GM19240 (cell line): ENCODE measurements around the gene ZBTB7C.

Source experiments
- DNase-seq: peaks from one replicate; pipeline ENCODE4 v3.0.0; 2011; ENCODE audit warnings: low spot score; ENCODE audit not compliant: insufficient read length

ZBTB7C gene

DNA sequence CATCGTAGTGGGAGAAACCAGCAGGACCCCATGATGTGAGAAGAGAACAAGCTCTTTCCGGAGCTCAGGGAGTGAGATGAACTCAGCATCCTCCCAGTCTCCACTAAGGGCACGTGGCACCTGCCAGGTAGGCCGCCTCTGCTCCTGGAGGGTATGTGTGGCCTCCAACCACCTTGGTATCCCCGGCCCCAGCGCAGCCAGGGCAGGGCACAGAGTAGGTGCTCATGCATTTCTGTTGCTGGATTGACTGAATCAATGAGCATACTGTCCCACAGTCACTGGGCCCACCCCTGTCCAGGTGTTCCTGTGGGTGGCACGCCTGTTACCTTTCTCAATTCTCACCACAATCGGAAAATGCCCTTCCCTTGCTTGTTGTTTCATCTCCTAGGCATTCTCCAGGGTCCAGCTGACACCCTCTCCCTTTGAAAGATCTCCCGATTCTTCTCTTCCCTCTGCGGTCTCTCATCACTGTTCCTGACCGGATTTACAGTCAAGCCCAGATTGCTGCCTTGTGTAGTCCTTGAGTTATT, 340.2 kb downstream of the ZBTB7C start:
- no peak for DNase-seq

DNA sequence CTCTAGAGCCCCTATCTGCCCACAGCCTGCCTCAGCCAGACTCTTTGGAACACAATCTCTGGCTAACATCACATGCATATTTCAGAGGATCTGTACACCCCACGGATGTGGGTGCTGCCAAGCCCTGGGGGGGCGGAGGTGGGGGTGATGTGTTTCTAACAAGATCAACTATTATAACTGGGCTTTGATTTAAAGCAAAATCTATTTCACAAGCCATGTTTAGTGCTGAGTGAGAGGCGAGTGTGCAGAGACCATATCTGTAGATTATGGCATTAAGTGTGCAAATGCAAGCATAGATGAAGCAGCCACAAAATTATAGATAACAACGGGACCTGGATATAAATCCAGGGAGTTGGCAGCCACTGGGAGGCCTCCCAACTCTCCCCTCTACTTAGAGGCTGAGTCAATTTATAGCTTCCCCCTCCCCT, 342.9 kb downstream of the ZBTB7C start:
- DNase-seq, result no peak

- DNase-seq, result no peak
These were observed 343.6 kb downstream of the ZBTB7C start for GRCh38 chr18:48065601-48065995.

- no peak for DNase-seq
These were observed 344.1 kb downstream of the ZBTB7C start for GRCh38 chr18:48064978-48065600.

- no peak for DNase-seq
These were observed 347.2 kb downstream of the ZBTB7C start for GRCh38 chr18:48061781-48062570.

DNA sequence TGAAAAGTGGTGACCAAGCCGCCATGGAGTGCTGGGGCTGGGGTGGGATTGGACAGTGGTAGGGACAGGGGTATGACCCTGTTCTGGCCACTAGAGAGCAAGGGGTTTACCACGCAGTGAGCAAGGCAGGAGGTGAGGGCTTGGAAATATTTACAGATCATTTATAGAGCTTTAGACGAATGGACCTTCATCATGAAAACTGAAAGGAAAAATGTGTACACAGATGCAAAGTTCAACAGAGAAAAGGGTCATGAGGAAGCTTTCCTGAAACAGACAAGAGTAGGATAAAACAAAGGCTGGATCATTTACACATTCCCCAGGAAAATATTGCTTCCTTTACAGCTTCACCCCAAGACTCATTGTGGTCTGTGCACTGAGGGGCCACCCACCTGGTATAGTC, 348.2 kb downstream of the ZBTB7C start:
- DNase-seq, result no peak

GRCh38 chr18:48060346-48060745, 348.8 kb downstream of the ZBTB7C start:
- DNase-seq, result no peak

- no peak for DNase-seq
These were observed 349.6 kb downstream of the ZBTB7C start for GRCh38 chr18:48059455-48060010.

DNA sequence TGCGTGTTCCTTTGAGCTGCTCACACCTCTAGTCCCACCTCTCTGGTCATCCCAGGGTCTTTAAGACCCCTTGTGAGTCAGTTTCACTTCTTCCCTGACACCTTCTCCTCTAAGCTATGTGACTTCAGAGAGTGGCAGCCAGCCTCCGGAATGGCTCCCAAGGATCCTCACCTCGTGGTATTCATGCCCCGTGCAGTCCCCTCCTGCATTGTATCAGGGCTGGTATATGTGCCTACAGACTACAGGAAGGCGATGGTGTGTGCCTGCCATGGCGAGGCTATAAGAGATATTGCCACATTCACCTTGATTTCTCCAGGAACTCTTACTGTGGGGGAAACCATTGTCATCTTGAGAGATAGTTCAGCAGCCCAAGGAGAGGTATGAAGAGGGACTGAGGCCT, 350.7 kb downstream of the ZBTB7C start:
- DNase-seq, result no peak

DNA sequence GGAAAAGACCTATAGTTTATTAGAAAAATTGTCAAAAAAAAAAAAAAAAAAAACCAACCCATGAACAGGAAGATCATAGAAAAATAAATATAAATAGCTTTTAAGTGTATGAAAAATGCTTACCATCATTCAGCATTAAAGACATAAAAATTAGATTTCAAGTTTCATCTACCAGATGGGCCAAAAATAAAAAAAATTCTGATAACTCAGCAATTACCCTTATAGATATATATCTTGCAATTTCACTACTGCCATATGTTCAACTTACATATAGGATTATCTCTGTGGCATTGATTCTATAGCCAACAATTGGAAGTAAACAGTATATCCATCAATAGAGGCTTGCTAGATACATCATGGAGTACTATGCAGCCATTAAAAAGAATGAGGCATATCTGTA, 352.2 kb downstream of the ZBTB7C start:
- DNase-seq, result no peak

DNA sequence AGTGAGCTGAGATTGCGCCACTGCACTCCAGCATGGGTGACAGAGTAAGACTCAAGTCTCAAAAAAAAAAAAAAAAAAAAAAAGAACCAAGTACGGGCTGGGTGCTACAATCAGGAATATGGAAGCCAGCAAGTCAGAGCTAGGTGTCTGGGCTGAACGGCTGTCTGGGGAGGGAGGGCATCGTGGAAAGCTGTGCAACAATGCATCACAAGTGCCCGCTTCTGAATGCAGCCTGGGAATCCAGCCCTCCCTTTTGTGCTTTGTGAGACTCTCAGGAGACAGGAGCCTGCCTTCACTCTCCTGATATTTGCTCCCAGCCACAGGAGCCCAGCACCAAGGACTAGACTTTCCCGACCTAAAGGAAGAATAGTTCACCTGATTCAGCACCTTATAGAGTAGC, 353.8 kb downstream of the ZBTB7C start:
- DNase-seq, result no peak

GRCh38 chr18:48053881-48054816, 355.0 kb downstream of the ZBTB7C start:
- DNase-seq, result no peak

DNA sequence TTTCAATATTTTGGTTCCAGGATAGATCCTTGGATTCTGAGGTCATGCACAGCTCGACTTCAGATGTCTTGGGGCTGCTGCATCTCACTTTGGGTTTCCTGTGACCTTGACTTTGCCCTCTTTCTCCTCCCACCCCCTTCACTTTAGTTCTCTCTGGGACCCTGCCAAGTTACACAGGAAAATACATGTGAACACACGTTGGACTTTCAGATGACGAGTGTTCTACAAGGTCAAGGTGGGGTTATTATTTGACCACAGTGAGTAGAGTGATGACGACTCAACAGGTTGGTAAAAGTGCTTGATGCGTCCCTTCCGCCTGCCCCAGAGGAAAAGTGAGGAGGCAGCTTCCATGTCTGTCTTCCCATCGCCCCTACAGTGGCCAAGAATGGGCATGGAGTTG, 356.3 kb downstream of the ZBTB7C start:
- no peak for DNase-seq

- no peak for DNase-seq
These were observed 357.0 kb downstream of the ZBTB7C start for GRCh38 chr18:48051945-48052840.

DNA sequence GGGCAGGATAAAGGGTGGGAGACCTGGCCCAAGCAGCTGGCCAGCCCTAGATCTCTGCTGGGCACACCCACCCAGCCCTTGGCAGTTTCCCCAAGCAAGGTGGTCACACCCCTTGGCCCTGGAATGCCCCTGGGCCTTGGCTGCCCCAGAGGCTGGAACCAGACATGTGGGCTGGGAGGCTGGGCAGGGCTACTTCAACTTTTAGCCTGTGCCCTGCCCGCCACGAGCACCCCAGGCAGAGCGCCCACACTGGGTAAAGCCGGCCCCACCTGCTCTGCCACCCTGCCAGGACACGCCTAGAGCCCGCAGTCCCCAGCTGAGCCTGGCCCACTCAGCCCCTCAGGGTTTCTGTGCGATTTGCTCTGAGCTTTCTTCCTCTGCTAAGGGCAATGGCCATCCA, 359.0 kb downstream of the ZBTB7C start:
- DNase-seq, result no peak

- no peak for DNase-seq
These were observed 359.4 kb downstream of the ZBTB7C start for GRCh38 chr18:48049757-48050156.

- DNase-seq, result no peak
These were observed 360.9 kb downstream of the ZBTB7C start for GRCh38 chr18:48048251-48048650.

GRCh38 chr18:48046843-48047242, 362.3 kb downstream of the ZBTB7C start:
- DNase-seq, result no peak

DNA sequence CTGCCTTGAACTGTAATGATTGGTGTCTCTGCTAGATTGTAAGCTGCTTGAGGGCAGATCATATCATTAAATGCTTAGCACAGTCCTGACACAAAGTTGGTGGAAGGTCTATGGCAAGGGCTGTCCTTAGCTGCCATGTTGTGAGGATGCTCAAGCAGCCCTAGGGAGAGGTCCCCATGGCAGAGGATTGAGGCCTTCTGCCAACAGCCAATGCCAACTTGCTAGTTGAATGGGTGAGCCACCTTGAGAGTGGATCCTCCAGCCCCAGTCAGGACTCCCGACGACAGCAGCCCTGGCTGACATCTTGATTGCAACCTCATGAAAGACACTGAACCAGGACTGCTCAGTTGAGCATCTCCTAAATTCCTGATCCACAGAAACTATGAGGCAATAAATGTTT, 363.4 kb downstream of the ZBTB7C start:
- no peak for DNase-seq

GRCh38 chr18:48044944-48045343, 364.2 kb downstream of the ZBTB7C start:
- no peak for DNase-seq
